ENCODE data around the gene SOCS7.
A peak's percentile ranks its signal among the peaks of the same experiment; 100 is the strongest.

SOCS7 gene, protein sequence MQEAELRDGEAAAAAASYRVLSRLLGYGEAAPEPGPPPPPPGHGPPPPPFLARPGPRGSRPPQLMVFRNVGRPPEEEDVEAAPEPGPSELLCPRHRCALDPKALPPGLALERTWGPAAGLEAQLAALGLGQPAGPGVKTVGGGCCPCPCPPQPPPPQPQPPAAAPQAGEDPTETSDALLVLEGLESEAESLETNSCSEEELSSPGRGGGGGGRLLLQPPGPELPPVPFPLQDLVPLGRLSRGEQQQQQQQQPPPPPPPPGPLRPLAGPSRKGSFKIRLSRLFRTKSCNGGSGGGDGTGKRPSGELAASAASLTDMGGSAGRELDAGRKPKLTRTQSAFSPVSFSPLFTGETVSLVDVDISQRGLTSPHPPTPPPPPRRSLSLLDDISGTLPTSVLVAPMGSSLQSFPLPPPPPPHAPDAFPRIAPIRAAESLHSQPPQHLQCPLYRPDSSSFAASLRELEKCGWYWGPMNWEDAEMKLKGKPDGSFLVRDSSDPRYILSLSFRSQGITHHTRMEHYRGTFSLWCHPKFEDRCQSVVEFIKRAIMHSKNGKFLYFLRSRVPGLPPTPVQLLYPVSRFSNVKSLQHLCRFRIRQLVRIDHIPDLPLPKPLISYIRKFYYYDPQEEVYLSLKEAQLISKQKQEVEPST

DNA sequence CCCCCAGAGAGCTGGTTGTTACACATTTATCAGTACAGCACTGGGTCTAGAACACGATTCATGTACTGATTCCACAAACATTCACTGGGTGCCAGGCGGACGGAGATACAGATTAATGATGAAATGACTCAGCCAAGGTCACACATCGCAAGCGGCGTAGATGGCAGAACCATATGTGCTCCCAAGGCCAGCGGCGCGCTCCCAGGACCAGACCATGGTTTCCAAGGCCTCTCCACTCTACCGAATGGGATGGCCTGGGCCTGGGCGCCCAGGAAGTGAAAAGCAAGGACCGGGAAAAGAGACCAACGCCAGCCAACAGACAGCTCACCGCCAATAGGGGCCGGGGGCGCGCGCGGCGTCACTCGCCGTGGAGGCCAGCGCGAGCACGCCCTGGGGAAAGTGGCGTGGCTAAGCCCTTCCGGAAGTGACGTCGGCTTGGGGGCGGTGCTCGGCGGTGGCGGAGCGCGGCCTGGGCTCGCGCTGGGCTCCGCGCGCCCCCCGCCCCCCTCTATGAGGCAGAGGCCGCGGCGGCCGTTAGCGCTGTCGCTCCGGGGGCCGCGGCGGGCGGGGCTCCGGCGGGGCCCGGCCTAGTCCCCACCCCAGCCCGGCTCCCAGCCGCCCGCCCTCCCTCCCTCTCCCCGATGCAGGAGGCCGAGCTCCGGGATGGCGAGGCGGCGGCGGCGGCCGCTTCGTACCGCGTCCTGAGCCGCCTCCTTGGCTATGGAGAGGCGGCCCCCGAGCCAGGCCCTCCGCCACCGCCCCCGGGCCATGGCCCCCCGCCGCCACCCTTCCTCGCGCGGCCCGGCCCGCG is at the start of gene SOCS7:
Gene SOCS7 (plus strand): TSS at position 433 of the 811 bp plus-strand sequence. CDS start 209 bp downstream, at position 642.
- peak; percentile 88 for DNase-seq (ENCODE audit: low spot score)

DNA sequence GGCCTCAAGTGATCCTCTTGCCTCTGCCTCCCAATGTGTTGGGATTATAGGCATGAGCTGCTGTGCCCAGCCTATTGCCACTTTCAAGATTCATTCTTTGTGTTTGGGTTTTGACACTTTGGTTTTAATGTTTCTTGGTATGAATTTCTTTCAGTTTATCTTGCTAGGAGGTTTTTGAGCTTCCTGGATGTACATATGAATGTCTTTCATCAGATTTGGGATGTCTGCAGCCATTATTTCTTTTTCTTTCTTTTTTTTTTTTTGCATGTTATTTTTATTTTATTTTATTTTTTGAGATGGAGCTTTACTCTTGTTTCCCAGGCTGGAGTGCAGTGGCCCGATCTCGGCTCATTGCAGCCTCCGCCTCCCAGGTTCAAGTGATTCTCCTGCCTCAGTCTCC is 36.1 kb upstream of the SOCS7 start:
- DNase-seq (ENCODE audit: low spot score) = no peak

DNA sequence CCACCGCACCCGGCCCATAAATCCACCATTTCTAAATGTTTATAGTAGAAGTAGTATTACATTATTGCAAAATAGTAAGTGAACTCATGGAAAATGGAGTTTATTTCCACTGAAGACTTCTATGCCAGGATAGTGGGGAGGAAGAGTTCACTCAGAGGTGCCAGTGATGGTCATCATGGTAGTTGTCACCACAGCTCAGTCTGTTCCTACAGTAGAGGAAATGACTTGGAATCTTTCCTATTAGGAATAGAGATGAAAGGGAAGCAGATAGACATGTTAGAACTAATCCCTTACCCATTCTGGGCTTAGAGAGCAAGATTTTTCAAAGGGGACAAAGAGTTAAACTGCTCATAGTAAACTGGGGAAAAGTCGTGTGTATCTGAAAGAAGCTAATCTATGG is 34.6 kb upstream of the SOCS7 start:
- no peak for DNase-seq (ENCODE audit: low spot score)

DNA sequence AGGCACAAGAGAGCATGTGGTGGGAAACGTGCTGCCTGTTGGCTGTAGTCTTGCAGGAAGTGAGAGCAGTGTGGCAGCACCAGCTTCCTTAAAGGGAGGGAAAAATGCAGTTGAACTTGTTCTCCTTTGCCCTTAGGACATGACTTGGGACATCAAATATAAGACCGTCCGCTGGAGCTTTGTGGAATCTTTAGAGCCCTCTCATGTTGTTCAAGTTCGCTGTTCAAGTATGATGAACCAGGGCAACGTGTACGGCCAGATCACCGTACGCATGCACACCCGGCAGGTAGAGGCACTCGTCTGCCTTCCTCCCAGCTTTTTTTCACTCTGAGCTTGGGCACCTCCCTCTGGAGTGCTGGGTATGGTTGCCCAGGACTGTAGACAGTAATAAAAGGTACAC is 31.2 kb upstream of the SOCS7 start:
- DNase-seq (ENCODE audit: low spot score) = no peak

DNA sequence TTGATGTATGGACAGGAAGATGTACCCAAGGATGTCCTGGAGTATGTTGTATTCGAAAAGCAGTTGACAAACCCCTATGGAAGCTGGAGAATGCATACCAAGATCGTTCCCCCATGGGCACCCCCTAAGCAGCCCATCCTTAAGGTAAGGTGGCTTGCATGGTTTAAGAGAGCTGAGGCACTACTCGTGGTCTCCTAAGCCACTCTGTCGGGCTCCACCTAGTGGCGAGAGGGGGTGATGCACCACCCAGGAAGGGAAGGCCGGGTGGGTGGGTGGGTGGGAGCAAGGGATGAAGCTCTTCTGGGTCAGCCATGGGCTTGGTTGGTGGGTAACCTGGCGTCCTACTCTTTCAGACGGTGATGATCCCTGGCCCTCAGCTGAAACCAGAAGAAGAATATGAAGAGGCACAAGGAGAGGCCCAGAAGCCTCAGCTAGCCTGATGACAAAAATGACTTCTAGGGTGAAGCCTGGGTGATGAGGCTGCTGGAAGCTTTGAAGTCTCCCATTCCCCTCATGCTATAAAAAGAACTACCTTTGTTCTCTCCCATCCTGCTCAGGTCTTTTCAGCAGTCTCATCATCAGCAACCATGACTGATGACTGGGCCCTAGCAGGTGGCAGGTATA is 29.4 kb upstream of the SOCS7 start:
- DNase-seq (ENCODE audit: low spot score) = peak; percentile 73

DNA sequence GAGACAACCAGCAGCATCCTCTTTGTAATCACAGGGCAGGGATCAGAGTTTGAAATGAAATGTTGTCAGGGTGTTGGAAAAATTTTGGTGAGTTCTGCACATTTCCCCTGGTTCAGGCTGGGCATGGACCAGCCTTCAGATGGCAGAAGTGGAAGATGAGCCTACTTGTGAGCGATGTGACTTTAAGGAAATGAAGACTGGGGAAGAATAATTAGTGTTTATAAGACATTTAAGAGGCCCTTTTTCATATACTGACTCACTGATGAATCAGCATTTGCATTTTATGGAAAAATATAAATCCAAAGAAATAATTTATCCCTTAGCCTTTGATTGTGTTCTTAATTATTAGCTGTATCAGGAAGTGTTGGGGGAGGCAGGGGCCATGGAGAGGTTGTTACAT is 28.7 kb upstream of the SOCS7 start:
- no peak for DNase-seq (ENCODE audit: low spot score)

DNA sequence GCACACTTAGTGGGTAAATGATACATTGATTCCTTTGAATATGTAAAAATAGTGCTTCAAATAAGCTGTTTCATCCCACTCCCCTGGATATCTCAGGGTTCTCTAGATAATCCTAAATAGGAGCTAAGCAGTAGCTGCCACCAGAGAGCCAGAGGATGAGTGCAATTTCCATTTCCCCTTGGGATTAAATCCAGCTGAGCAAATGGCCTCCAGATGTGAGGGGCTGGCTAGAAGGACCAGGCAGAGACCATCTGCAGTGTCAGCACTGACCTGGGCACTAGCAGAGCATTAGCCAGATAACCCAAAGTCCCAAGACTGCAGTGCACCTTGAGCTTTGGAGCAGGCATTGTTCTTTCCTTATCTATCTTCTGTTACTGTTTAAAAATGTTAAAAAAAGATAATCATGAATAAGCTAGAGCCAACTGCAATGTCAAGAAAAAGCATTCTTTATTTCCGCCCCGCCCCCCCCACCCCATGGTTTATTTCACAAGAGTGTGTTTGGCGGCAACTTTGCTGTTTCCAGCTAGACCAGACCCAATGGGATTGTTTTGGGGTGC is 27.4 kb upstream of the SOCS7 start:
- DNase-seq (ENCODE audit: low spot score) = no peak

DNA sequence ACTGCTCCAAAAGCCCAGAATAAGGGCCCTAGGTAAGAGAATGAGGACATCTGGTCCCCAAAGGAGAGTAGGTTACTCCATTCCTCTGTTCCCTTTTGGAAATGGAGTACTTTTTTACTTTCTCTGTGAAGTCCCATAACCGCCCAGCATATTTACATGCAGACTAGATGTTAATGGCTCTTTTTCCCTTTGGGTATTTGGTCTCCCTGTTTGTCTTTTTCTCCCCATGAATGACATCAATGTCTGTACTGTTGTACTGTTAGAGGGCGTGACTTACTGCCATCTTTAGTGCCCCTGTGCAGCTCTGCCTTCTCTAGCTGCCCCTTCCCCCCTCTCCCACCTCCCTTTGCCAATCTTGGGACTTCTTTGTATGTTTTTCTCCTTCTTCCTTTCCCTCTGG is 26.9 kb upstream of the SOCS7 start:
- DNase-seq (ENCODE audit: low spot score) = no peak

DNA sequence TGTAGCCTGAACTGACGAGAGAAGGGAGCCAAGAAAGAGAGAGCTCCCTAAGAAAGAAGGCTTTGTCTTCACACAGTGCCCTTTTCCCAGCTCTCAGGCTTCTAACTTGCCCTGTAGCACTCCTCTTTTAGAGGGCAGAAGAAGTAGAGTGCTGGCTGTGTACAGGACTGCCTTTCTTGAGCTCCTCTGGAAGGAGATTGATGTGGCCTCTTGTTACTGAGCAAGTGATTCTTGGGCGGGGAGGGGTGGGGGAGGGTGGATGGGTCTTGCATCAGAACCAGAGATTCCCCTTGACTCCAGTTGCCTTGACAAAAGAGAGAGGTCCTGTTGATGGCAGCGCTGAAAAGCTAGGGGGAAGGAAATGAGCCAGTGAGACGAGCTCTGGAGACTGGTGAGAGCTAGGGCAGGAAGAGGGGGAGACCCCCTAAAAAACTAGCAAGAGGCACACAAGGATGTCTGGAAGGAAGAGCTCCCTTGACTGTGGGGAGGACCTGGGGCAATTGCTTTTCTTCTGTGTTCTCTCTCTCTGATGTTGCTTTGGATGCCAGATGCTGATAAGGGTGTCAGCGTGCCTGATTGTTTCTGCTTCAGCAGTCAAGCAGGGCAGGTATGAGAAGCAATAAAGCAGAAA is 26.3 kb upstream of the SOCS7 start:
- no peak for DNase-seq (ENCODE audit: low spot score)

DNA sequence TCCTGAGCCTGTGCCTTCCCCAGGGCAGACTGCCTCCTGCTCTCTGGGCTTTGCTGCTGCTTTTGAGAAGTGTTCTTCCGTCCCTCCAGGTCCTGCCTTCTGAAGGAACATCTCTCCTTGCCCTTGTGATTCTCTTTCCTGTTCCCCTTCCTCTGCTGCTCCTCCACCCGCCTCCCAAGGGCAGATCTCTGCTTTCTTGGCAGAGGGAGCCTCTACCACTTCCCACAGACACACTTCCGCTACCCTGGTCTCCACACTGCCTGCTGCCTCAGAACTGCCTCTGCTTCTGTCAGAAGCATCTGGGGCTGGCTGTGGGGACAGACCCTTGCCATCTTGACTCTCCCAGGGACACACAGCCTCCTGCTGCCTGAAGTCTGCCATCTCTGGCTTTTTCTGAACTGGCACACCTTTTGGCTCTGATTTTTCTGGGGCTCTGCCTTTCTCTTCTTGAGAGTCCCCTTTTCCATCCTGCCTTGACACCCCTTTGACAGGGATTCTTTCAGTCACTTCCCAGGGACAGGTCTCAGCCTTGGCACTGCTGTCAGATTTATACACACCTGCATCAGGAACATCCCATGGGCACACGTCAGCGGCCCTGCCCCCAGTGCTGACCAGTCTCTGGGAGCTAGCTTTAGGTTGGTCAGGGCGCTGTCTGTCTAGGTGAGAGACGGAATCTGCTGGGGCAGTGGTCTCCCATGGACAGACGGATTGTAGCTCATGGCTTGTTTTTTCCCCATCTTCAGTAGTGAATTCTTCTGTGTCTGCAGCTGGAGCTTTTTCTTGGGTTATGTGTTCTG is 24.4 kb upstream of the SOCS7 start:
- no peak for DNase-seq (ENCODE audit: low spot score)

DNA sequence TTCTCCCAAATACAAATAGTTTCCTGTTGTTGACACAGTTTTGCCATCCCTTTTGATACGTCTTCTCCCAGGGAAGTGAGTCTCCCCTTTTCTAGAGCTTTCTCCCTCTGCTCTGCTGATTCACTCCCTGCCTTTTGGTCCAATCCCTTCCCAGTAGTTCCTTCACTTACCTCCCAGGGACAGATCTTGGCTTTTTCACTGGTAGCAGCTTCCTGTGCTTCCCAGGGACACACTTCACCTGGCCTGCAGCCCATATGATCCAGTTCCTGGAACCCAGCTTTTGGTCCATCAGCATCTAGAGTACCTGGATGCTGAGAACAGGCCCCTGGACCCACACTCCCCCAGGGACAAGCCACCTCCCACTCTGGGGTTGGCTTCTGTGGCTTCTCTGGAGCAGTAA is 23.7 kb upstream of the SOCS7 start:
- no peak for DNase-seq (ENCODE audit: low spot score)

DNA sequence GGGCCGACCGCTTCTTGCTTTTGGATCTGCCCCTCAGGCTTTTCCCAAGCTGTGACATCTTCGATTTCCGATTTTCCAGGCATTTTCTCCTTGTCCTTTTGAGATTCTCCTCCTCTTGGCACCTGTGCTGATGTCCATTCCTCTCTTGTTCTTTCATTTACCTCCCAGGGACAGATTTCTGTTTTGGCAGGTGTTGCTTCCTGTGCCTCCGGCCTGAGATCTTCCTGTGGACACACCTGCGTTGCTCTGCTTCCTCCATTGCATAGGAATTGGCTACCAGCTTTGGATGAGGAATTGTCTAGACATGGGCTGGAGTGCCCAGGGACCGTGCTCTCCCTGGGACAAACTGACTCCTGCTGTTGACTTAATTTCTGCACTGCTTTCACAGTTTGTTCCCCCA is 23.0 kb upstream of the SOCS7 start:
- no peak for DNase-seq (ENCODE audit: low spot score)

DNA sequence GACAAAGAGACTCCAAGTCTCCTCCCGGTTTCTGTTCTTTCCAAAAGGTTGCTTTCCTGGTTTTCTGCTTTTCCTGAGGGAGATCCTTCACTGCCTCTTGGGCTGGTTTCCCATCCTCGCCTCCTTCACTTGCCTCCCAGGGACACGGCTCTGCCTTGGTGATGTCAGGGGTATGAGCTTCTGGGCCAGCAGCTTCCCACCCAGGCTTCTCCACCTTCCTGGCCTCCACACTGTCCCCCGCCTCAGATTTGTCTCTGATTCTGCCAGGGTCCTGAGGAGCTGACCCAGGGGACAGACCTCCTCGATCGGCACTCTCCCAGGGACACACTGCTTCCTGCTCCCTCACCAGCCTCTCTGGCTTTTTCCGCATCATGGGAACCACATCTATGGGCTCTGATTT is 22.4 kb upstream of the SOCS7 start:
- DNase-seq (ENCODE audit: low spot score) = no peak

DNA sequence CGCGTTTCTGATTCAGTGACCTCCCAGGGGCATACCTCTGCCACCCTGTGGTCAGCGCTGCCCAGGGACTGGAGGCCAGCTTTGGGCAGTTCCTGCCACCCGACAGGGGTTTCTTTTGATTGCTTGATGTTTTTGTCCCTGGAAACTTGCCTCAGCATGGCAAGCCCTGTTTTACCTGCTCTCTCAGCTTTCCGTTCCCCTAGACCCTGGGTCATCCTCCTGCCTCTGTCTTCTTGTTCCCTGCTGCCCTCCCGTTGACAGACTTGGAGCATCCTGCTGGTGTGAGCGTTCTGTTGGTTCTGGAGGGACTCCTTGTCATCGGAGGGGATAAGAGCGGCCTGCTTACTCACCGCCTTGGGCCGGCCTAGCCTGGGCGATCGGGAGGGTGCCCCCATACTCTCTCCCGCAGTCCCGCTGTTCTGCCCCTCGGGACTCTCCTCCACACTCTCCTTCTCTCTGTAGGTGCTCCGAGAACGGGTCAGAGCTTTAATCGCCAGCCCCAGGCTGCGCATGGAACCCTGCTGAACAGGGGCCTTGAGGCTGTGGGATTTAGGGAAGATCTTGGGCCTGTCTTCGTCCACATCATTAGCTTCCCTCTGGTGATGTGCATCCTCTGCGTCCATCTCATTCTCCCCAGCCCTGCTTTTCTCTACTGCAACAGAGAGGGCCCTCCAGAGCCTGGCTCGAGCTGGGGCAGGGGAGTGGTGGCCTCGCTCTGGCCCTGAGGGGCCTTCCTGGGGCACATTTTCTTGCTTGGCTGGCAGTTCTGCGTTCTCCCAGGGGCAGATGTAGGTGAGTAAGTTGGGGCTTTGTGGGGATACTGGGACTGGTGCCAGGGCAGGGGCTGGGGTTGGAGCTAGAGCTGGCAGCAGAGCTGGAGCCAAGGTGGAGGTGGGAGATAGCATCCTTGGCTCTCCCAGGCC is 21.6 kb upstream of the SOCS7 start:
- DNase-seq (ENCODE audit: low spot score) = no peak

DNA sequence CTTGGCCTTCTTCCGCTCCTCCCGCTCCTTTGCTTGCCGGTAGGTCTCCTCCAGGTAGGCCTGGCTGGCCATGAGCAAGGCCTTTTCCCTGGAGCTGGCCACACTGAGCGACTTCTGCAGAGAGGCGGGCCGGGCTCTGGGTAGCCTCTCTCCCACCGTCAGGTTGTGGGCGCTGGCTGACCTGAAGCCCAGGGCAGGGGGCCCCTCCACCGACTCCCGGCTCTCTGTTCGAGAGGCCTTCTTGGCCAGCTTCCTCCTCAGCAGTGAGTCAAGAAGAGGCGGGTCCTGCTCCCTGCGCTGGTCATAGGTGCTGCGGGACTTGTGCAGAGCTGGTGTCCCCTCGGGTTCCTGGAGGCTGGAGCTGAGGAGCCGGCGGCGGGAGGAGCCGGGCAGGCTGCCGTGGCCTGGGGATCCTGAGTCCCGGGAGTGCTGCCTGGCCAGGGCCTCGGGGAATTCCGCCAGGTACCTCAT is 20.7 kb upstream of the SOCS7 start:
- no peak for DNase-seq (ENCODE audit: low spot score)

DNA sequence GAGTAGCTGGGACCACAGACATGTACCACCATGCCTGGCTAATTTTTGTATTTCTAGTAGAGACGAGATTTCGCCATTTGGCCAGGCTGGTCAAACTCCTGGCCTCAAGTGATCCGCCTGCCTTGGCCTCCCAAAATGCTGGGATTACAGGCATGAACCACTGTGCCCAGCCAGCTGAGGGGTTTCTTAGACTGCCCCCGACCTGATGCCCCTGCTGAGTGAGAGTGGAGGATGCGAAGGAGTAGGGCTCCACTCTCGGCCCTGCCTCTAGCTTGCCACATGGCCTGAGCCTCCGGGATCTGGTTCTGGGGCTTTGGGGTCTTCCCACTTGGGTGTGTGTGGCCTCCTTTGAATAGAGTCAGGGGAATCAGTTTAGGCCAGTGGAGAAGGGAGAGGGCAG is 18.9 kb upstream of the SOCS7 start:
- DNase-seq (ENCODE audit: low spot score) = no peak

DNA sequence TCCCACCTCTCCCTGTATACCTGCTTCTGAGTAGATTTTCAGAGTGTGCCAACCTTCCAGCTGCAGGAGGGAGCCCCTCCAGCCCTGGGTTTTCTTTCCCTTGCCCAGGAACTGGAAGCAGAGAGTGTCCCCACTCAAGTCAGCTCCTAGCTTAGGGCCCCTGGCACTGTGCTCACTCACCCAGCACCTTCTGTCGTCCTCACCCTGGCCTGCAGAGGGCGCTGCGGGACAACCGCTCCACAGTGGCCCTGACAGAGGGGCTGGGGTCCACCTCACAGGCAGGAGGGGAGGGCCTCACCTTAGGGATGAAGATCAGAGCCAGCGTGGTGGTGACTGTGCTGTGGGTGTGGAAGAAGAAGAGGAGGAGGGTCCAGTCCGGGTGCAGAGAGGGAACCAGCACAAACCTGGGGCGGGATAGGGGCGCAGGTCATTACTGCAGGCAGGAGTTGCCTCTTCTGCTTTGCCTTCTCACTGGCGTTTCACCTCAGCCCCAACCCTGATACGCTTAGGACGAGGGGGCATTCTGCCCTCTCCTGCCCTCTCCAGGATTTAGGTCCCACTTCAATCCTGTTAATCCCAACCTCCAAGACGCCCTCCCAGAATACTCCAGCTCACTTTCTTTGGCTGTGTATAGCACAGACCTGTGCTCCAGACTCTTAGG is 17.9 kb upstream of the SOCS7 start:
- peak; percentile 47 for DNase-seq (ENCODE audit: low spot score)

DNA sequence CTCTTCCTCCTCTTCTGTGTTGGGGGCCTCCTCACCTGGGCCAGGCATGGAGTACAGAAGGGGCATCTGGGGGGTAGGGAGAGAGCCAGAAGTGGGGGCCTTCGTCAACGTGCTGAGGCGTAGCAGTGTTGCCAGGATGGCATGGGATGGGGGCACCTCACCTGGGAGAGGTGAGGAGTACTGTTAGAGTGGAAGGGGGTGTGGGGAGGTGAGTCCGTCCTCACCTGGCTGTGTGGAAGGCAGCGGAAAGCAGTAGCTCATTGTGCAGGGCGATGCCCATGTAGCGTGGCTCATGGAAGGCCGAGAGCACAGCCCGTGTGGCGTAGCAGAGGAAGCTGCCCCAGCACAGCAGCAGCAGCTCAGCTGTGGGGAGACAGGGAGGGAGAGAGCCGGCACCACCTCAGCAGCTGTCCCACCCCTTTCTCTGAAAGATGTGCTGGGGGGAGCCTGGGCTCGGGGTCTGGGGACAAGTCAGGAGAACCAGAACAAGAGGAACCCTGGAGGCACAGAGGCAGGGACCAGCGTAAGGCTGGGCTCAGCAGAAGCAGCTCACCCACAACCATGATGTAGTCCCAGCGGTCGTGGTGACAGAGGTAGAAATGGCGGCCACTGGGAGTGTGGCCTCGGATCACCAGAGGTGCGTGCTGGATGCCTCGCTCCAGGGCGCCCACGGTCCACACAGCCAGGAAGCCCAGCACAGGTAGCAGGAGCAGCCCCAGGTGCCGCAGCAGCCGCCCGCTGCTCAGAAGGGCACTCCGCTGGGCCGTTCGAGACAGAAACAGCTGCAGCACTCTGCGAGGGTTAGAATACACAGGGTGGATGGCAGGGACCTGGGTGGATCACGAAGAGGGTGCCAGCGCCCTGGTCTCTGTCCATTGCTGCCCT is 16.9 kb upstream of the SOCS7 start:
- no peak for DNase-seq (ENCODE audit: low spot score)

All from hepatic stellate cell (primary cell).